AG09319 (cell line): ENCODE measurements around the gene FAM50A.

Experiments used
- DNase-seq: peaks from one replicate; pipeline ENCODE4 v3.0.0-alpha.2; 2010; ENCODE audit warnings: low read depth; ENCODE audit errors: extremely low read depth
- TF ChIP-seq, protein P1 (sequence below): IDR thresholded peaks from 2 replicates; pipeline ENCODE4 v1.5.1; 2011; ENCODE audit warnings: low read depth, mild to moderate bottlenecking, inconsistent platforms, low read length, moderate library complexity

FAM50A gene

DNA sequence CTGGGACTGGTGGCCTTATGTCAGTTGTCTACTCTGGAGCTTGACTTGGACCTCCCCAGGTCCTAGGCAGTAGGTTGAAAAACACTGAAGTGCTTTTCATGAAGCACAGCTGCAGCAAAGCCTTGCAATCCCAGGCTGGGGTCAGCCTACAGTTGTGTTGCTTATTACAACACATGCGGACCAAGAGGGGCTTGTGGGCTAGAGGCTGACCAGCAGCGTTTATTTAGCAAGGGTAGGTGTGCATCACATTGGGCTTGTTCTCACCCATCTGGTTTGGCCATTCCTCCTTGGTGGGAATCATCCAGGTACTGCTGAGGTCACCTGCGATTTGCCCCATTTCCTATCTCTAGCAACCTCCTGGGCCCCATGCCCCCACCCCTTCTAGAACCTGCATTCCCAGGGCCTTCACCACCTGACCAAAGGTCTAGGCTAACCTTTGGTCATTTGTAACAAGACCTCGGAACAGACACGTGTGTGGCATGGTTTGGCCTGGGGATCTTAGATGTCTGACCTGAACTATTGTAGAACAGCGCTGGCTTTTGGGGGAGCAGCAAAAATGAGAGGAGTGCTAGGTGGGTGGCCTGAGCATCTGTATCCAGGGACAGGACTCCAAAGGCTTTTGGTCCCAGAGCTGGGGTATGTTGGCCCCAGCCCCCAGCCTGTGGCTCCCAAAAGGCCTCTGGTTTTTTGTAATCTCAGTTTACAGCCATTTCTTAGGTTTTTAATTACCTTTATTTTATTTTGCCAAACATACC lies 42.7 kb upstream of the FAM50A start:
- DNase-seq = no peak
- TF ChIP-seq, protein P1, sequence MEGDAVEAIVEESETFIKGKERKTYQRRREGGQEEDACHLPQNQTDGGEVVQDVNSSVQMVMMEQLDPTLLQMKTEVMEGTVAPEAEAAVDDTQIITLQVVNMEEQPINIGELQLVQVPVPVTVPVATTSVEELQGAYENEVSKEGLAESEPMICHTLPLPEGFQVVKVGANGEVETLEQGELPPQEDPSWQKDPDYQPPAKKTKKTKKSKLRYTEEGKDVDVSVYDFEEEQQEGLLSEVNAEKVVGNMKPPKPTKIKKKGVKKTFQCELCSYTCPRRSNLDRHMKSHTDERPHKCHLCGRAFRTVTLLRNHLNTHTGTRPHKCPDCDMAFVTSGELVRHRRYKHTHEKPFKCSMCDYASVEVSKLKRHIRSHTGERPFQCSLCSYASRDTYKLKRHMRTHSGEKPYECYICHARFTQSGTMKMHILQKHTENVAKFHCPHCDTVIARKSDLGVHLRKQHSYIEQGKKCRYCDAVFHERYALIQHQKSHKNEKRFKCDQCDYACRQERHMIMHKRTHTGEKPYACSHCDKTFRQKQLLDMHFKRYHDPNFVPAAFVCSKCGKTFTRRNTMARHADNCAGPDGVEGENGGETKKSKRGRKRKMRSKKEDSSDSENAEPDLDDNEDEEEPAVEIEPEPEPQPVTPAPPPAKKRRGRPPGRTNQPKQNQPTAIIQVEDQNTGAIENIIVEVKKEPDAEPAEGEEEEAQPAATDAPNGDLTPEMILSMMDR = no peak

DNA sequence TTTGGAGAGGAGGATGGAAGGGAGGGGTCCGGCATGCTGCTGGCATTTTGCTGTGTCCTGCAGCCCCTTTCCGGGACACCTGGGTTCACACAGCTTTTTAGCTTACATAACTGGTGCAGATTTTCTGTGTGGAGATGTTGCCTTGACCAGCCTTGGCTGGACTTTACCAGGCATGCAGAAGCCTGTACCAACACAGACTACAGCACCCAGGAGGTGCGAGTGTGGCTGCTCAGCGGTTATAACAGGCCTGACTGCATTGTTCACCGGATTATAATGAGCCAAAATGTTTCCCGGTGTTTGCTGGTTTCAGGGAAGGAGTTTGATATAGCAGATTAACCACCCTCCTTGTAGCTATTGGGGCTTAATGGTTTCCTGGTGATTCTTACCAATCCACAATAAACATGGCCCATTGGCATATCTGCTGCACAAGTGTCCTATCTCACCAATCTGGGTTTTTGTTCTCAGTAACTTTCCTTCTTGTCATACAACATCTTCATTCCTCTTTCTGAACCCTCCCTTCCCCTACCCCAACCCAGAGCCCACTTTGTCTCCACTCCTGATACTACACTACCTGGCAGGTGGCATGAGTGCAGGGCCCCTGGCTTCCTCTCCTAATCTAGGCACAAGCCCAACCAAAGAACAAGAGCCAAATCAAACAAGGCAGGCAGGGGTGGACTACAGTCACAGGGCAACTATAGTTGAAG lies 41.9 kb upstream of the FAM50A start:
- TF ChIP-seq, protein P1 = no peak
- no peak for DNase-seq

DNA sequence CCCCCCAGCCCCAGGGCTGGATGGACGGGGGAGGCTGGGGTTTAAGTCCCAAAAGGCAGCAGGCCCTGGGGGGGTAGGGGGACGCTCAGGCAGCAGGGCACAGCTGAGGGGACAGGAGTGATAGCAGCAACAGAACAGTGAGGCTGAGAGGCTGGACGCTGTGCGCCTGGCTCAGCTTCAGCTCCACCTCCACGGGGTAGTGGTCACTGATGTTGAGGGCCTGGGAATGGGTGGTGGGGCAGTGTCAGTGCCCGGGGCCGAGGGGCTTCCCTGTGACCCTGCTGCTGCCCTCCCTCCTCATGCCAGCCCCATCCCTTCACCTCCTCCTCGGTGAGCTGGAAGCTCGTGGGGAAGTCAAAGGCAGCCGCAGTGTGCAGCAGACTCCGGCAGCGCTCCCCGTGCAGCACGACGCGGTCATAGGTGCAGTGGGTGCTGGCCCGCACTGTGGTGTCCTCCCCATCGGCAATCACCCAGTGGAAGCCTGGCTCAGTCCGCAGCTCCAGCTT lies 41.3 kb upstream of the FAM50A start:
- no peak for DNase-seq
- TF ChIP-seq, protein P1 = no peak

DNA sequence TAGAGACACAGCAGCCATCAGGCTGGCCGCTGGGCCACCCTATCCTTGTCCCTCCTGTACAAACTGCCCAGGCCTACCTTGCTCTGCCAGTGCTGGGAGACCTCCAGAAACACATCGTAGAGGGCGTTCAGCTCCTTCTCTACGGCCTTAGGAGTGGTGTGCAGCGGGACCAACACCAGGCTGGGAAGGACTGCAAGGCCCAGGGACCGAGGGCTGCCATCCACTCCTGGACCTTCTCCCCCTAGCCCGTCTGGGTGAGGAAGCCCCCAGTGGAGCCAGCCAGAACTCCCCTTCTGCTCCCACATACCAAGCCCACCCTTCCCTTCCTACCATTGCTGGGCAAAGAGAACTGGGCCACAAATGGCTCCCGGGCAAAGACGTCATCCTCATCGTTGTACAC lies 40.7 kb upstream of the FAM50A start:
- TF ChIP-seq, protein P1 = no peak
- DNase-seq = no peak

DNA sequence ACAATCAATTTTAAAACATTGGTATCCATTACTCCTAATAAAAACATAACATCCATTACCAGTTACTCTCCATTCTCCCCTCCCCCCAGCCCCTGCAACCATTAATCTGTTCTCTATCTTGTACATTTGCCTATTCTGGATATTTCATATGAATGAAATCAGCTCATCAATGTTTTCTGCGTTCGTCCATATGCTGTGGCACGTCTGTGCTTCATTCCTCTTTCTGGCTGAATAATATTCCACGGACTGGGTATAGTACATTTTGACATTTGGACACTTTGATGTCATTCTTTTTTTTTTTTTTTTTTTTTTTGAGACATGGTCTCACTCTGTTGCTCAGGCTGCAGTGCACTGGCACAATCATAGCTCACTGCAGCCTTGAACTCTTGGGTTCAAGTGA lies 40.1 kb upstream of the FAM50A start:
- no peak for DNase-seq
- TF ChIP-seq, protein P1 = no peak

DNA sequence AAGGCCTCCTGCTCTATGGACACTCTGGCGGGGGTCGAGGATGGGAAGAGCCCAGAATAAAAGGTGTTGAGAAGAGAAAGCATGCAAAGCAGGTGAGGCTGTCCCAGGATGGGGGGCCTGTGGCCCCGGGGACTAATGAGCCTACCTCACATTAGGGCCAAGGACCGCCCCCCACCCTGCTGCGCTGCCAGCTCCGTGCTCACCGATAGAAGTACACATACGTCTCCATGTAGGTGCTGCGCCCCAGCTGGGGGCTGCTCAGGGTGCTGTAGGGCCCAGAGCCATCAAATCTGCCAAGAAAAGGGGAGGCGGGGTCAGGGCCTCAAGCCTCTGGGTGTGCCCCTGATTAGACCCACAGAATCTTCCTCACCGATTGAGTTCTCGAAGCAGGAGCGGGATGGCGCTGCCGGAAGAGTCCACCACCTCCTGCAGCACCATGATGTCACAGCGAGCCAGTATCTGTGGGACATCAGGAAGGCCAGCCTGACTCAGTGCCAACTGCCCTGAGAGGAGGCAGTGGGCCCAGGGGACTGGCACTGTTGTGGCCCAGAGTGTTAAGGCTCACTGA lies 39.2 kb upstream of the FAM50A start:
- DNase-seq = no peak
- TF ChIP-seq, protein P1 = no peak
